NAMALWA (cell line): Measurements from ENCODE around the gene ZCCHC3.

ENCODE experiments used
- DNase-seq: peaks from one replicate; pipeline ENCODE4 v3.0.0-alpha.2; 2015; ENCODE audit warnings: low spot score

ZCCHC3 gene

GRCh38 chr20:284172-284571, 13.2 kb upstream of the ZCCHC3 start:
- no peak for DNase-seq

GRCh38 chr20:286508-286907, 10.9 kb upstream of the ZCCHC3 start:
- DNase-seq = no peak

- DNase-seq = no peak
These were observed 8.2 kb upstream of the ZCCHC3 start for GRCh38 chr20:288956-289692.

- DNase-seq = no peak
These were observed 7.7 kb upstream of the ZCCHC3 start for GRCh38 chr20:289693-290083.

GRCh38 chr20:290084-290831, 7.1 kb upstream of the ZCCHC3 start, which contains the start of gene C20orf96:
C20orf96 (minus strand) TSS chr20:290750; CDS start chr20:290610, 140 bp downstream.
- DNase-seq = peak; percentile 97

GRCh38 chr20:294602-295001, 2.8 kb upstream of the ZCCHC3 start:
- DNase-seq = no peak

- DNase-seq = no peak
These were observed 1.6 kb upstream of the ZCCHC3 start for GRCh38 chr20:295804-296203.

GRCh38 chr20:297925-298775, 780 bp downstream of the ZCCHC3 start:
- peak; percentile 46 for DNase-seq

- no peak for DNase-seq
These were observed 1.5 kb downstream of the ZCCHC3 start for GRCh38 chr20:298776-299391.

GRCh38 chr20:300345-300990, 3.1 kb downstream of the ZCCHC3 start:
- peak; percentile 30 for DNase-seq

- no peak for DNase-seq
These were observed 4.8 kb downstream of the ZCCHC3 start for GRCh38 chr20:301886-302848.

GRCh38 chr20:305745-306144, 8.4 kb downstream of the ZCCHC3 start:
- DNase-seq = no peak

GRCh38 chr20:308427-309038, 11.2 kb downstream of the ZCCHC3 start:
- DNase-seq = no peak

- DNase-seq = no peak
These were observed 12.0 kb downstream of the ZCCHC3 start for GRCh38 chr20:309306-309840.

GRCh38 chr20:309841-310644, 12.7 kb downstream of the ZCCHC3 start:
- peak; percentile 98 for DNase-seq

- no peak for DNase-seq
These were observed 13.3 kb downstream of the ZCCHC3 start for GRCh38 chr20:310645-311044.

GRCh38 chr20:311609-312008, 14.2 kb downstream of the ZCCHC3 start:
- no peak for DNase-seq

GRCh38 chr20:312067-312466, 14.7 kb downstream of the ZCCHC3 start:
- DNase-seq = no peak

GRCh38 chr20:312866-313265, 15.5 kb downstream of the ZCCHC3 start:
- no peak for DNase-seq
